K562 (cell line): Measurements from ENCODE around the gene CELF6. TPM values are rescaled to one million over a fixed set of nuclear protein-coding genes. Genes with fewer than 3 reads are reported as not detected.

Experiments
- ATAC-seq: fragments of 200-7000 bp; cut with Tn5 transposase; 3 replicates; pipeline ENCODE4 v1.9.1; 2020; ENCODE audit warnings: moderate library complexity
- BruUV-seq: library from RNA; stranded (reverse); fragments of 400-500 nt; replicated peaks from 2 replicates; lab custom pipeline; 2021; lab: Mats Ljungman, UMichigan
- CTCF ChIA-PET: fragments of 300-600 bp; formaldehyde crosslinking; extraction: SDS; loops from one replicate; lab custom pipeline; 2021; ENCODE audit warnings: low intra/inter-chr PET ratio; lab: Yijun Ruan, JAX
- POLR2A ChIA-PET: fragments of 300-600, 350-650 bp; sonication (Branson Sonifier 250); formaldehyde crosslinking; extraction: SDS; loops from one replicate; lab custom pipeline; 2021; ENCODE audit warnings: antibody characterized with exemption, inconsistent platforms; lab: Yijun Ruan, JAX
- DNase-seq, 4 experiments: peaks; one replicate each; pipeline versions ENCODE4 v3.0.0 to v3.0.0-alpha.2; 2011 to 2018; ENCODE audit warnings: low spot score in 3 of 4, mixed read lengths in 3 of 4; ENCODE audit errors: extremely low read depth in 1 of 4
- FAIRE-seq: peaks from 2 replicates; lab custom pipeline; 2011; peaks lifted over from hg19 to GRCh38; lab: Jason Lieb, UNC
- H2AFZ ChIP-seq: 2 replicates; pipeline ENCODE4 v1.6.0; 2011; ENCODE audit warnings: low read depth, low read length, control low read depth, inconsistent platforms
- H3K27ac ChIP-seq: fragments of 200-600 bp; 3 replicates; pipeline ENCODE4 v1.8.0; 2011; ENCODE audit warnings: low read depth, mild to moderate bottlenecking, control low read depth, inconsistent platforms, low read length, moderate library complexity, mixed read lengths; ENCODE audit errors: extremely low read depth
- H3K27me3 ChIP-seq, 2 experiments: fragments of 300-600 bp in 1 of 2; 2 replicates in 1 of 2; 3 replicates in 1 of 2; pipeline versions ENCODE4 v1.6.0 to v1.8.0; 2011; ENCODE audit warnings: inconsistent platforms in 2 of 2, low read length in 2 of 2, mild to moderate bottlenecking in 1 of 2, mixed read lengths in 1 of 2, moderate library complexity in 1 of 2; ENCODE audit not compliant: control insufficient read depth in 2 of 2, insufficient read depth in 2 of 2
- H3K36me3 ChIP-seq: fragments of 300-600 bp; 3 replicates; pipeline ENCODE4 v1.8.0; 2011; ENCODE audit warnings: mild to moderate bottlenecking, low read length, inconsistent platforms; ENCODE audit not compliant: control insufficient read depth, insufficient read depth
- H3K4me1 ChIP-seq, 2 experiments: fragments of 200-600 bp in 1 of 2; replicated peaks in 1 of 2; 2 replicates in 1 of 2; 3 replicates in 1 of 2; pipeline versions ENCODE4 v1.5.1 to v1.8.0; 2011; ENCODE audit warnings: inconsistent platforms in 2 of 2, low read length in 2 of 2, mild to moderate bottlenecking in 1 of 2, mixed read lengths in 1 of 2, moderate library complexity in 1 of 2; ENCODE audit not compliant: control insufficient read depth in 2 of 2, insufficient read depth in 2 of 2
- H3K4me2 ChIP-seq: 2 replicates; pipeline ENCODE4 v1.6.1; 2011; ENCODE audit warnings: low read length, control low read depth, inconsistent platforms, mixed read lengths; ENCODE audit not compliant: insufficient read depth
- H3K4me3 ChIP-seq: fragments of 200-600 bp; sonication (generic), shearing (Covaris generic); 2 replicates; pipeline ENCODE4 v1.5.1; 2016; ENCODE audit warnings: control low read depth, inconsistent platforms
- H3K79me2 ChIP-seq: fragments of 200-600 bp; 3 replicates; pipeline ENCODE4 v1.8.0; 2011; ENCODE audit warnings: low read length, inconsistent platforms; ENCODE audit not compliant: control insufficient read depth, insufficient read depth
- H3K9ac ChIP-seq, 2 experiments: 2 replicates each; pipeline versions ENCODE4 v1.6.0 to v1.6.1; 2011; ENCODE audit warnings: low read depth in 2 of 2, low read length in 2 of 2, control low read depth in 1 of 2, inconsistent platforms in 1 of 2, mild to moderate bottlenecking in 1 of 2, mixed read lengths in 1 of 2; ENCODE audit not compliant: insufficient read depth in 1 of 2
- H3K9me1 ChIP-seq: one replicate; pipeline ENCODE4 v1.6.0; 2011; ENCODE audit warnings: inconsistent platforms, mild to moderate bottlenecking, low read length, moderate library complexity; ENCODE audit not compliant: control insufficient read depth, insufficient read depth
- H3K9me3 ChIP-seq: replicated peaks from 2 replicates; pipeline ENCODE4 v1.5.1; 2011; ENCODE audit warnings: low read depth, low read length, inconsistent platforms; ENCODE audit not compliant: control insufficient read depth, insufficient read depth
- H4K20me1 ChIP-seq: replicated peaks from 2 replicates; pipeline ENCODE4 v1.6.1; 2011; ENCODE audit warnings: low read length, inconsistent platforms, mixed read lengths; ENCODE audit not compliant: control insufficient read depth, insufficient read depth
- BRCA1 ChIP-seq, 2 experiments: fragments of 450-650 bp in 1 of 2; sonication (generic) in 1 of 2; formaldehyde crosslinking in 1 of 2; IDR thresholded peaks; 2 replicates each; pipeline versions ENCODE4 v1.5.0 to v1.6.1; 2017 to 2020; ENCODE audit warnings: mild to moderate bottlenecking in 1 of 2, missing genetic modification reagents in 1 of 2
- CREBBP ChIP-seq: IDR thresholded peaks from one replicate; pipeline ENCODE4 v1.6.1; 2012; ENCODE audit warnings: low read depth, mild to moderate bottlenecking, control low read depth, inconsistent platforms, low read length
- FOXJ2 ChIP-seq: fragments of 200-800 bp; sonication (Bioruptor generic); IDR thresholded peaks from 2 replicates; pipeline ENCODE4 v1.6.1; 2016; ENCODE audit warnings: missing genetic modification characterization, missing compliant biosample characterization
- GTF2F1 ChIP-seq: IDR thresholded peaks from 2 replicates; pipeline ENCODE4 v1.6.1; 2011; ENCODE audit warnings: low read depth, low read length, improper control_type of control experiment
- HSF4 ChIP-seq: fragments of 250-450 bp; sonication (Bioruptor Pico); IDR thresholded peaks from 2 replicates; pipeline ENCODE4 v2.1.2; 2022; ENCODE audit warnings: mild to moderate bottlenecking, moderate library complexity, borderline replicate concordance
- KAT7 ChIP-seq: sonication (generic); formaldehyde crosslinking; IDR thresholded peaks from 2 replicates; pipeline ENCODE4 v1.8.0; 2022; ENCODE audit warnings: missing genetic modification reagents, mild to moderate bottlenecking, borderline replicate concordance
- KLF13 ChIP-seq: fragments of 450-650 bp; IDR thresholded peaks from 2 replicates; pipeline ENCODE4 v1.6.1; 2016; ENCODE audit warnings: missing genetic modification characterization, low read depth, mild to moderate bottlenecking, missing compliant biosample characterization, moderate library complexity, borderline replicate concordance
- MAZ ChIP-seq, 2 experiments: fragments of 450-650 bp in 1 of 2; sonication (generic) in 1 of 2; formaldehyde crosslinking; IDR thresholded peaks in 1 of 2; conservative IDR thresholded peaks in 1 of 2; 2 replicates each; pipeline versions ENCODE4 v1.4.0 to v1.5.0; 2020; ENCODE audit warnings: mild to moderate bottlenecking in 1 of 2, missing genetic modification reagents in 1 of 2
- MLLT1 ChIP-seq, 2 experiments: fragments of 450-650 bp; IDR thresholded peaks; 2 replicates each; pipeline ENCODE4 v1.6.1; 2016
- MTA3 ChIP-seq: fragments of 450-650 bp; formaldehyde crosslinking; IDR thresholded peaks from 2 replicates; pipeline ENCODE4 v1.6.1; 2017; ENCODE audit warnings: mild to moderate bottlenecking, borderline replicate concordance
- POLR3G ChIP-seq: IDR thresholded peaks from 2 replicates; pipeline ENCODE4 v1.6.1; 2011; ENCODE audit not compliant: insufficient read length, insufficient replicate concordance; ENCODE audit errors: extremely low read depth
- STAT5B ChIP-seq: fragments of 250-450 bp; sonication (Bioruptor Pico); IDR thresholded peaks from 2 replicates; pipeline ENCODE4 v1.8.0; 2021; ENCODE audit warnings: mild to moderate bottlenecking, inconsistent platforms
- ZC3H4 ChIP-seq: sonication (generic); formaldehyde crosslinking; IDR thresholded peaks from 2 replicates; pipeline ENCODE4 v1.9.0; 2021; ENCODE audit warnings: missing genetic modification reagents, borderline replicate concordance
- ZKSCAN1 ChIP-seq: fragments of 150-350 bp; IDR thresholded peaks from 2 replicates; pipeline ENCODE4 v1.6.1; 2016; ENCODE audit warnings: low read depth, low read length
- ZKSCAN3 ChIP-seq: fragments of 250-450 bp; sonication (Bioruptor Pico); IDR thresholded peaks from 2 replicates; pipeline ENCODE4 v1.4.0; 2020
- WGBS: fragments of 100-300 bp; shearing (Covaris generic); methylation state at CpG from one replicate; pipeline ENCODE4 v1.1.6; 2016; ENCODE audit warnings: low coverage, mixed read lengths; ENCODE audit not compliant: insufficient coverage; ENCODE audit errors: missing lambda C conversion rate; 5-methylcytosine and 5-hydroxymethylcytosine counted together
- in situ Hi-C: fragments of 300-500 bp; cut with MboI; formaldehyde crosslinking; loops from 4 replicates; pipeline ENCODE4 v1.15.0; 2018; ENCODE audit warnings: inconsistent platforms, mixed read lengths
- intact Hi-C: fragments of 100-400 bp; cut with micrococcal nuclease; formaldehyde crosslinking; loops from 2 replicates; pipeline ENCODE4 v1.14.2; 2022
- polyA plus RNA-seq, 8 experiments: library from polyadenylated mRNA; depleted of rRNA in 4 of 8; stranded (reverse) in 5 of 8; unstranded in 3 of 8; fragments of >200 nt; fragmentation: Nextera tagmentation in 2 of 8; fragmentation: Illumina TruSeq in 1 of 8; extraction: Ambion mirVana in 2 of 8; extraction: Trizol in 1 of 8; gene quantifications; 2 replicates each; pipeline versions ENCODE4 v1.2.1 to v1.2.3, GENCODE V29; 2011 to 2014; ENCODE audit warnings: inconsistent platforms in 1 of 8, missing spikeins in 1 of 8
- total RNA-seq, 7 experiments: library from RNA; depleted of rRNA in 6 of 7; stranded (reverse); fragments of >200 nt in 6 of 7; fragmentation: Illumina TruSeq in 2 of 7; extraction: Trizol in 2 of 7; gene quantifications; 2 replicates each; pipeline versions ENCODE4 v1.2.1 to v1.2.3, GENCODE V29; 2011 to 2021; ENCODE audit warnings: low replicate concordance in 1 of 7
- TF ChIP-seq, protein P1 (sequence below): fragments of 450-650 bp; IDR thresholded peaks from 2 replicates; pipeline ENCODE4 v1.7.1; 2018; ENCODE audit warnings: mild to moderate bottlenecking, low read depth; ENCODE audit not compliant: partially characterized antibody
- TF ChIP-seq, protein P2 (sequence below), 3 experiments: IDR thresholded peaks in 2 of 3; conservative IDR thresholded peaks in 1 of 3; 2 replicates each; pipeline ENCODE4 v1.5.1; 2011 to 2012; ENCODE audit warnings: low read length in 3 of 3, mild to moderate bottlenecking in 3 of 3, control low read depth in 2 of 3, improper control_type of control experiment in 1 of 3, inconsistent platforms in 1 of 3, low read depth in 1 of 3, mixed read lengths in 1 of 3, moderate library complexity in 1 of 3; ENCODE audit not compliant: insufficient read depth in 2 of 3

CELF6 gene
- total and polyA plus RNA-seq, 9 of the 15 experiments (the other 6 are each of a cell fraction or from before 2014, with no cell fraction given): 0.01 to 0.11 TPM; not detected in 7

DNA sequence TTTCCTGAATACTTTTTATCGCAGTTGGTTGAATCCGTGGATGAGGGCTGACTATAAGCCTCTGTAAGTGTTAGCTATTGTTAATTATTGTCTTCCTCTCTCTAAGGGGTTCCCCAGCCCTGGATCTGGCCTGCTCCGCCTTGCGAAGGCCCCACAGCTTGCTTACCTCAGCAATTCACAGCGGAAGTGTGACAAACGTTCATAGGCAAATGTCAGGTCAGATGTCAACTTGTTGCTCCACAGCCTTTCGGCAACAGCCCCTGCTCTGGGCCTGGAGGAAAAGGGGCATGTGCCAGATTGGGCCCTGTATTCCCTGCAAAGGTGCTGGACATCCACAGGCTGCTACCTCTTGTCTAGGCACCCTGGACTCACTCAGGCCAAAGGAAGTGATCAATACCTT lies 25.3 kb upstream of the CELF6 start:
- no peak for FAIRE-seq
- Histone ChIP-seq H3K9me1 (no peaks in the 10 kb centered on the region), H3K27ac (no peak overlapping the region), H3K4me3 (no peak overlapping the region), H2AFZ (no peak overlapping the region), H3K9ac (no peak overlapping the region), H3K36me3 (peaks cover 58% of the 10 kb centered on the region), H3K79me2 (no peaks in the 10 kb centered on the region), H3K27me3 (no peaks in the 10 kb centered on the region), H3K9me3 (no peaks in the 10 kb centered on the region), H3K4me1 (no peaks in the 10 kb centered on the region), H4K20me1 (no peaks in the 10 kb centered on the region), H3K4me2 (no peak overlapping the region)
- no peak for DNase-seq
- ChIA-PET POLR2A (interaction anchor here (0.6 kb wide), 1 partner anchor 335 kb away, joined by 3 read pairs; no protein-coding TSS in a partner anchor), CTCF (no interaction called here)
- in situ Hi-C loops: loop anchor here (10.0 kb wide), 1 partner anchor 240 kb away; no protein-coding TSS in a partner anchor
- WGBS: 82% methylated on average over 7 of the region's 7 CpGs
- BruUV-seq: no TSS peak
- ATAC-seq: no peak
- intact Hi-C loops: no loop called here
- TF ChIP-seq KLF13 (tag) (no peak), GTF2F1 (no peak), ZC3H4 (no peak), KAT7 (CRISPR knock-in tag) (no peak), ZKSCAN1 (no peak), MAZ (CRISPR knock-in tag; conservative IDR thresholded peaks at IDR 0.05 in 1 of 2, IDR thresholded peaks at IDR 0.05 in 1 of 2) (no peak), MTA3 (no peak), MLLT1 (IDR thresholded peaks at IDR 0.05) (no peak), HSF4 (CRISPR knock-in tag) (no peak), STAT5B (CRISPR knock-in tag) (no peak), ZKSCAN3 (CRISPR knock-in tag) (no peak), CREBBP (no peak), FOXJ2 (tag) (no peak), BRCA1 (IDR thresholded peaks at IDR 0.05) (no peak), BRCA1 (CRISPR knock-in tag; IDR thresholded peaks at IDR 0.05) (no peak), POLR3G (no peak)
- TF ChIP-seq, protein P1, sequence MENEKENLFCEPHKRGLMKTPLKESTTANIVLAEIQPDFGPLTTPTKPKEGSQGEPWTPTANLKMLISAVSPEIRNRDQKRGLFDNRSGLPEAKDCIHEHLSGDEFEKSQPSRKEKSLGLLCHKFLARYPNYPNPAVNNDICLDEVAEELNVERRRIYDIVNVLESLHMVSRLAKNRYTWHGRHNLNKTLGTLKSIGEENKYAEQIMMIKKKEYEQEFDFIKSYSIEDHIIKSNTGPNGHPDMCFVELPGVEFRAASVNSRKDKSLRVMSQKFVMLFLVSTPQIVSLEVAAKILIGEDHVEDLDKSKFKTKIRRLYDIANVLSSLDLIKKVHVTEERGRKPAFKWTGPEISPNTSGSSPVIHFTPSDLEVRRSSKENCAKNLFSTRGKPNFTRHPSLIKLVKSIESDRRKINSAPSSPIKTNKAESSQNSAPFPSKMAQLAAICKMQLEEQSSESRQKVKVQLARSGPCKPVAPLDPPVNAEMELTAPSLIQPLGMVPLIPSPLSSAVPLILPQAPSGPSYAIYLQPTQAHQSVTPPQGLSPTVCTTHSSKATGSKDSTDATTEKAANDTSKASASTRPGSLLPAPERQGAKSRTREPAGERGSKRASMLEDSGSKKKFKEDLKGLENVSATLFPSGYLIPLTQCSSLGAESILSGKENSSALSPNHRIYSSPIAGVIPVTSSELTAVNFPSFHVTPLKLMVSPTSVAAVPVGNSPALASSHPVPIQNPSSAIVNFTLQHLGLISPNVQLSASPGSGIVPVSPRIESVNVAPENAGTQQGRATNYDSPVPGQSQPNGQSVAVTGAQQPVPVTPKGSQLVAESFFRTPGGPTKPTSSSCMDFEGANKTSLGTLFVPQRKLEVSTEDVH: no peak
- TF ChIP-seq, protein P2, sequence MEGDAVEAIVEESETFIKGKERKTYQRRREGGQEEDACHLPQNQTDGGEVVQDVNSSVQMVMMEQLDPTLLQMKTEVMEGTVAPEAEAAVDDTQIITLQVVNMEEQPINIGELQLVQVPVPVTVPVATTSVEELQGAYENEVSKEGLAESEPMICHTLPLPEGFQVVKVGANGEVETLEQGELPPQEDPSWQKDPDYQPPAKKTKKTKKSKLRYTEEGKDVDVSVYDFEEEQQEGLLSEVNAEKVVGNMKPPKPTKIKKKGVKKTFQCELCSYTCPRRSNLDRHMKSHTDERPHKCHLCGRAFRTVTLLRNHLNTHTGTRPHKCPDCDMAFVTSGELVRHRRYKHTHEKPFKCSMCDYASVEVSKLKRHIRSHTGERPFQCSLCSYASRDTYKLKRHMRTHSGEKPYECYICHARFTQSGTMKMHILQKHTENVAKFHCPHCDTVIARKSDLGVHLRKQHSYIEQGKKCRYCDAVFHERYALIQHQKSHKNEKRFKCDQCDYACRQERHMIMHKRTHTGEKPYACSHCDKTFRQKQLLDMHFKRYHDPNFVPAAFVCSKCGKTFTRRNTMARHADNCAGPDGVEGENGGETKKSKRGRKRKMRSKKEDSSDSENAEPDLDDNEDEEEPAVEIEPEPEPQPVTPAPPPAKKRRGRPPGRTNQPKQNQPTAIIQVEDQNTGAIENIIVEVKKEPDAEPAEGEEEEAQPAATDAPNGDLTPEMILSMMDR (IDR thresholded peaks at IDR 0.05 in 2 of 3, conservative IDR thresholded peaks at IDR 0.05 in 1 of 3; ENCODE audit: insufficient read depth in 2 of 3, low read depth in 1 of 3, low read length in 3 of 3): no peak
